Stimulated activated CD8-positive, alpha-beta memory T cell treated with anti-CD3 and anti-CD28 coated beads, Interleukin-7, amount 100 ng/mL, for 1 hour (primary cell): Measurements from ENCODE around the gene HPSE.
"Not testable (repeated sequence)": the region's sequence is repeated elsewhere in the genome, so short reads cannot be mapped to it uniquely, and the experiment has no call there.

Experiments
- DNase-seq, 2 donors: peaks; one replicate each; pipeline ENCODE4 v3.0.0-alpha.2; 2020; ENCODE audit warnings: low read depth in 2 of 2

The HPSE gene

DNA sequence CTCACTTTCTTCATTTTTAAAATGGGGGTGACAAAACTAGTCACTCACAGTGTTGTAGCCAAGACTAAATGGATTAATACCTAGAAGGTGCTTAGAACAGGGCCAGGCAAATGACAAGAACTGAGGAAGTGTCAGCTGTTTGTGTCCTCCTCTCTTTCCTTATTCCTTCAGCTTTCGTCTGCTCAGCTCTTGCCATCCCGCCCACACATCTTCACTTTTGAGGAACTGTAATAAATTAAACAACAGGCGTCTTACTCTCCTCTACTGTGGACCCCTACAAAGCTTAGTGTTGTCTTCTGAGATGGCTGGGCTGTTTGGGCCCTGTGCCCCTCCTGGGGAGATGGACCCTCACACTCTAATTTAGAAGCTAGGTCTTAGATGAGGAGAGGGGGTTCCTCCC, 2.7 kb downstream of the HPSE start:
- no peak for DNase-seq

DNA sequence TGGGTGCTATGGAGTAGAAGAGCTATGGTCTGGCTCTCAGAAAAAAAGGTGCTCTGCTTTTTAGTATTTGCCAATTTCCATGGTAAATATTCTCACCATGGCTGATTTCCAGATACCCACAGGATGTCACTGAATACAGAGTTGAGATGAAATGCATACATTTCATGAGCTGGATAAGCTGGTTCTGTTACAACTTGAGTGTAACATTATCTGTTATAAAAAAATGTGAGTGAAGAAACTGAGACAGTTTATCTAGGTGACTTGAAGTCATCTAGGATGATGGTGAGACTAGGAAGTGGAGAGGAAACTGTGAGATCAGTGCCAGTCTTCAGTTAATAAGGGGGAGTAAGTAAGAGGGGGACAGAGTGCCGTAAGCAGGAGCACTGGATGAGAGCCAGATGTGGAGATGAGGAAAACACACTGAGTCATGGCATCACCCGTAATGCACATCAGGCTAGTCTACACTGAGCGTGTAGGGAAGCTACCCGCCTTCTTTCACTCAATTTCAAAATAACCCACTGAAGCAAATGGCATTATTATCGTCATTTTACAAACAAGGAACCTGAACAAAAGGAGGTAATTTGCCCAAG, 5.0 kb downstream of the HPSE start:
- no peak for DNase-seq

DNA sequence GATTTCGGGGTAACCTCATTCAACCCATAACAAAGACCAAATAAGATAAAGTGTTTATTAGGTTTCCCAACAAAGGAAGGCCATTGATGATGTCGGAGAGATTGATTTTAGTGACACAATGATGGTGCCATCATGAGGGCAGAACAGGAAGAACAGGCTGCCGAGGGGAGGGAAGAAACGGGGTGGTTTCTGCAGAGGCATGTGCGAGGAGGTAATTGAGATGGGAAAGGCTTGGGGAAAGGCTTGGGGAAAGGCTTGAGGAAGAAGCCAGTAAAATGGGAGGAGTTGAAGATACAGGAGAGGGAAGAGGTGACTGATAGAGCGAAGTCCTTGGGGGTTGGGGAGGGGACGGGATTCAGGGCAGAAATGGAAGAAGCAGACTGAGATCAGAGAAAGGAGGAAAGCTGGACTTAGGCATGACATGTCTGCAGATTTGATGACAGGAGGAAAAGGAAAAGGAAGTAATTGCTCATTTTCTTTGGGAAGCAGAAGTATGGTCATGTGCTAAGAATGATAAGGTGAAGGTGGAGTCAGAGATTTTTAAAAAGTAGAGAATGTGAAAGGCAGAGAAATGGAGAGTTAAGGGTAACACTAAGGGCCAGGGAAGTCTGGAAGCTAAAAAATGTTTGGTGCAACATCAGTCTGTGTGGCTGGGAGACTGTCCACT, 6.0 kb downstream of the HPSE start:
- DNase-seq = no peak

DNA sequence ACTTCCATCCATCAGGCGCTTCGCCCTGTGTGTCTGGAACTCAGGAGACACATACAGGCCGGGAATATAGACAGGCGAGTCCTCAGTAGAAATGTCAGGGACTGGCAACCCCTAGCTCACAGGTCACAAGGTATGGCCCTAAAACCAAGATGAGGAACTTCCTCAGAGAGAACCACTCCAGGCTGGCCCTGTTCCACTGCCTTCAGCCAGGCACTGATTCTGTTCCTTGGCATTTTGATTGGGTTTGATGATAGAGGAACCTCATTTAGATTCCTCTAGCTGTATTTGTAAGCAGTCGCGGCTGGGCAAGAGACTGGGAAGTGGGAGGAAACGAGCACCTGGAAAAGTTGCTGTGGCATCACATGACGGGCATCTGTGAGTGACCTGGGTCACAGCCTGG, 8.1 kb downstream of the HPSE start:
- DNase-seq = no peak

GRCh38 chr4:83325306-83325705, 9.3 kb downstream of the HPSE start:
- DNase-seq = not testable (repeated sequence)

DNA sequence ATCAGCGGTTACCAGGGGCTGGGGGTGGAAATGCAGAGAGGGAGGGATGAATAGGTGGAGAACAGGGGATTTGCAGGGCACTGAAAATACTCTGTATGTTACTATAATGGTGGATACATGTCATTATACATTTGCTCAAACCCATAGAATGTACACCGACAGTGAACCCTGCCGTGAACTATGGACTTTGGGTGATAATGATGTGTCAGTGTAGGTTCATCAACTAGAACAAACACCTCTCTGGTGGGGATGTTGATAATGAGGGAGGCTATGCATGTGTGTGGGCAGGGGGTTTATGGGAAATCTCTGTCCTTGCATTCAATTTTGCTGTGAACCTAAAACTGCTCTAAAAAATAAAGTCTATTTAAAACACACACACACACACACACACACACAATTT, 11.5 kb downstream of the HPSE start:
- no peak for DNase-seq

- no peak for DNase-seq
These were observed 14.1 kb downstream of the HPSE start for GRCh38 chr4:83320548-83320947.

GRCh38 chr4:83318666-83319065, 16.0 kb downstream of the HPSE start:
- DNase-seq = no peak

DNA sequence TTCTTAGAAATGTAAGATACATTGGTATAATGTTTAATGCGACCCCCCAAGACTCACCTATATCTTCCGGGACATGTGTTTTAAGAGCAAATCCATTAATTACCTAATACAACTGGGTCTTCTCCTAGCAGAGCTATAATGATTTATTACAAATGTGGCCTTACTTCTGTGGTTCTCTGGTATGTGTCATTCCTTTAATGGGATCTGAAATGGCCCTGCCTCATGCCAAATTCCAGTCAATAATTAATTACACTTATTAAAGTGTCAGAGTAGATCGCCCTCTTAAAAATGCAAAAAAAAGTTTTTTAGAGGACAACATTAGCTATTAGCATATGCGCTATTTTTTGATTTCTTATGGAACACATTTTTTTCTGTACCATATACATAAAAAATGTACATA, 17.0 kb downstream of the HPSE start:
- no peak for DNase-seq

DNA sequence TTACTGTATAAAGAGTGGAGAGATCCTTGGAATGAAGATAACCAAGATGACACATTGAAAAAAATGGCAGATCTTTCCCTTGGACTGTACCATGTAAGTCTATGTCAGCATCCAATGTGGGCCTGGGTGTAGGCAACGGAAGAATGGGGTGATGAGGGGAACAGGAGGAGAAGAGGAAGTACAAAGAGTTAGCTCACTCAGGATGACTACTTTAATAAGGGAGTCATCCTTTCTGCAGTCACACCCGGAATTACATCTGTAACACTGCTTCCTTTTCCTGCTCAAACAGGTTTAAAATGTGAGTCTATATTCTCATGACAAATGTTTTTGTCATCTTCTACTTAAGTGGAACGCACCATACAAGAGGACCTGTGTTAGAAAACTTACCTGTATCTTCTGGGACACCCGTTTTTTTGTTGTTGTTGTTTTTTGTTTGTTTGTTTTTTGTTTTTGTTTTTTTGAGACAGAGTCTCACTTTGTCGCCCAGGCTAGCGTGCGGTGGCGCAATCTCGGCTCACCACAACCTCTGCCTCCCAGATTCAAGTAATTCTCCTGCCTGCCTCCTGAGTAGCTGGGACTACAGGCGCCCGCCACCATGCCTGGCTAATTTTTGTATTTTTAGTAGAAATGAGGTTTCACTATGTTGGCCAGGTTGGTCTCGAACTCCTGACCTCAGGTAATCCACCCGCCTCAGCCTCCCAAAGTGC, 18.0 kb downstream of the HPSE start:
- no peak for DNase-seq

DNA sequence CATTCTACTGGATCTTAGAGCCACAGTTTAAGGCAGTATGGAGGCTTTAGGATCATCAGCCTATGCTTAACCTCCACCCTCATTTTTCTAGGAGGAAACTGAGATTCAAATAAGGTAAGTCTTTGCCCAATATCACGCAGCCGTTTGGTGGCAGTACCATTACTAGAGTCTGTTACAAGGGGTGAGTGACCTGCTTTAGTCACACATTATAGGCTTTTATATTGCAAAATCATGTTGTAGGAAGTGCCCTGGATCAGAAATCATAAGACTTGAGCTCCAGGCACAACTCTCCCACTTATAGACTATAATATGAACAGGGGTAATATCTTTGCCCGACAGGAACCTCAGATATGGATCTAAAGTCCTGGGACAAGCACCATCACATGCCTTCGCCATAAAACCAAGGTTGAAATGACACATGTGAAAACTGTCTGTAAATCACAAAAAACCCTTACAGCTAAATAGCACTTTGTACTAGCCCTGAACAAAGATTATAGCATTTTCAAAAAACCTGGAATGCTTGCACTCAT, 19.2 kb downstream of the HPSE start:
- no peak for DNase-seq

DNA sequence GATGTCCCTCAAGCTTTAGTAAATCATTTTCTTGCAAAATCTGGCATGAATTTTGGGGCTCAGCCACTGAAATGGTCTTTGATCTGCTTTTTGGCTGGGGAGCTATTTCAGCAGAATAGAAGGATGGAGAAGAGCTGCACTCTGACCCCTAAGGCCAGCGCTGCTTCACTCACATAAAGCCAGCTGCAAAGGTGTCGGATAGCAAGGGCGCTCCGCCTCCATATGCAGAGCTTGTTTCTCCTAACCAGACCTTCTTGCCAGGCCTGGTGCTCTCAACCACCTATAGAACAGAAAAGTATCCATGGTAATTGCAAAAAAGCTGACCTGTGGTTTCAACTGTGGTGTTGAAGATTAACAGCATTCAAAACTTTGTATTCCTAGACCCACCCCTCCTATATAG, 26.0 kb downstream of the HPSE start:
- DNase-seq = no peak

DNA sequence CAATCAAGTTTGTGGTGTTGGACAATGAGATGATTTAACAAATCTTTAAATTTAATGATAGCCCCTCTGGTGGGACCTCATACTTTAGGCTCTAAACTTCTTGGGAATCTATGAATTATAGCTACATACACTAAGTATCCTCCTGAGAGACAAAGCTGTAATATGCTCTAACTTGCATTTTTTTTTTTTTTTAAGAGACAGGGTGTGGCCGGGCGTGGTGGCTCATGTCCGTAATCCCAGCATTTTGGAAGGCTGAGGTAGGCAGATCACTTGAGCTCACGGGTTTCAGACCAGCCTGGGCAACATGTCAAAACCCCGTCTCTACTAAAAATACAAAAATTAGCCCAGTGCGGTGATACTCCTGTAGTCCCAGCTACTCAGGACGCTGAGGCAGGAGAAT, 26.7 kb downstream of the HPSE start:
- DNase-seq = no peak

GRCh38 chr4:83305187-83305586, 29.5 kb downstream of the HPSE start:
- DNase-seq = no peak

DNA sequence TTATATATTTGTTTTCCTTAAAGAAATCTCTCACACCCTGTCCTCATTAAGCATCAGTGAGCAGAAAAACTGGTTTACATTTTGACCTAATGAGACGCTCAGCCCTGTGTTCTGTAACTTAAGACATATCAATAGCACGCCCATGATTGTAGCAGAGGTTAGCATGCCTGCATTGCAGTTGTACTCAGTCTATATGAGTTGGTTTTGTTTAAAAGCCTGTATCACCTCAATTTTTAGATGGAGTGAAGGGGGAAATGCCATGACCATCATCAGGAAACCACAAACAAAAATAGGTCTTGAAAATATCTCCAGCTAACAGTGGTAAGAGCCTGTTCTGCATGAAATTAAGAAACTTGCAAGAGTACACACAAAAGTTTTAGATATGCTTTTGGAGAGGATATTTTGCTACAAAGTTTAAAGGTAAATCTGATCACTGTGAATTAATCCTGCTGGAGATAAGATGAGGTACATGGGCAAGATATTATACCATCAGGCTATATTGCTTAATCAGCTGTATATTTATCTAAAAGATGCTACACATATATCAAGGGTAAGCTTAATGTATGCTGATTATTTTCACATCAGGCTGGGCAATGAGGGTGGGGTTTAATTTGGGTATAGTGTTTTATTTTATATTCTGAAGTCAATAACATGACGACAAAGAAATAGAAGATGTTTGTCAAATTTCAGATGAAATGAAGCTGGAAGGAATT, 36.9 kb downstream of the HPSE start:
- DNase-seq = no peak

DNA sequence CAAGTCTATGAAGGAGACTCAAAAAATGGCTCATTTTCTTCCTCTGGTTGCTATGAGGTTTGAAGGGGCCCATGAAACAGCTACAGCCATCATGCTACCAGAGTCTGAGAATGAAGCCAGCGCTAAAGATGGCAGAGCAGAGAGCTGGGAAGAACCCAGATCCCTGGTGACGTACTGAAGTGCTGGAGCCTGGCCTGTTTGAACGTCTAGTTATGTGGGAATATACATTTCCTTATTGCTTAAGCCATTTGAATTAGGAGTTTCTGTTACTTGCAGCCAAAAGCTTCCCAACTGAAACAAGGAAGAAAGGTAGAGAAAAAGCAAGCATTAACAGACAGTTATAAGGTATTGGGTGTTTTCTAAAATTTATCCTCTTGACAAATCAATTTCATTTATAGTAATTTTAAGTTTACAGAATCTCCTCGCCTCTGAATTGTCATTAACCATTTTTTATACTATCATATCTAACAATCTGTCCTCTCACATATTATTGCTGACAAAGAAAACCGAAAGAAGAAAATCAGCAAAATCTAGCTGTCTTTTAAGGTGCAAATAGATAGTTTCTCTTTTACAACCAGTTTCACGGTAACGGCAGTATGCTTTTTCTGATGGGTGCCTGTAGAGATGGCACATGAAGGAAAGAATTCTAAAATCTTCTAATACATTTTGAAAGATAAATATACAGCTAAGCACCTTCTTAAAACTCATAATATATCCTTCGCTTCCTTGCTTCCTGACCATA, 41.2 kb downstream of the HPSE start:
- DNase-seq = no peak

DNA sequence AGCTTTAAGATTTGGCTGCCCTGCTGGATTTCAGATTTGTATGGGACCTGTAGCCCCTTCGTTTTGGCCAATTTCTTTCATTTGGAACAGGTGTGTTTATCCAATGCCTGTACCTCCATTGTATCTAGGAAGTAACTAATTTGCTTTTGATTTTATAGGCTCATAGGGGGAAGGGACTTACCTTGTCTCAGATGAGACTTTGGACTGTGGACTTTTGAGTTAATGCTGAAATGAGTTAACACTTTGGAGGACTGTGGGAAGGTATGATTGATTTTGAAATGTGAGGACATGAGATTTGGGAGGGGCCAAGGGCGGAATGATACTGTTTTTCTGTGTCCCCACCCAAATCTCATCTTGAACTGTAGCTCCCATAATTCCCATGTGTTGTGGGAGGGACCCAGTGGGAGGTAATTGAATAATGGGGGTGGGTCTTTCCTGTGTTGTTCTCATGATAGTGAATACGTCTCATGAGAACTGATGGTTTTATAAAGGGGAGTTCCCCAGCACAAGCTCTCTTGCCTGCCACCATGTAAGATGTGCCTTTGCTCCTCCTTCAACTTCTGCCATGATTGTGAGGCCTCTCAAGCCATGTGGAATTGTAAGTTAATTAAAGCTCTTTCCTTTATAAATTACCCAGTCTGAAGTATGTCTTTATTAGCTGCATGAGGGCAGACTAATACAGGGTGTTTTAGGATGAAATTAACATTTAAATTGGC, 44.4 kb downstream of the HPSE start:
- DNase-seq = not testable (repeated sequence)

GRCh38 chr4:83288381-83288780, 46.3 kb downstream of the HPSE start:
- not testable (repeated sequence) for DNase-seq

- DNase-seq = no peak
These were observed 49.6 kb downstream of the HPSE start for GRCh38 chr4:83285055-83285407.

DNA sequence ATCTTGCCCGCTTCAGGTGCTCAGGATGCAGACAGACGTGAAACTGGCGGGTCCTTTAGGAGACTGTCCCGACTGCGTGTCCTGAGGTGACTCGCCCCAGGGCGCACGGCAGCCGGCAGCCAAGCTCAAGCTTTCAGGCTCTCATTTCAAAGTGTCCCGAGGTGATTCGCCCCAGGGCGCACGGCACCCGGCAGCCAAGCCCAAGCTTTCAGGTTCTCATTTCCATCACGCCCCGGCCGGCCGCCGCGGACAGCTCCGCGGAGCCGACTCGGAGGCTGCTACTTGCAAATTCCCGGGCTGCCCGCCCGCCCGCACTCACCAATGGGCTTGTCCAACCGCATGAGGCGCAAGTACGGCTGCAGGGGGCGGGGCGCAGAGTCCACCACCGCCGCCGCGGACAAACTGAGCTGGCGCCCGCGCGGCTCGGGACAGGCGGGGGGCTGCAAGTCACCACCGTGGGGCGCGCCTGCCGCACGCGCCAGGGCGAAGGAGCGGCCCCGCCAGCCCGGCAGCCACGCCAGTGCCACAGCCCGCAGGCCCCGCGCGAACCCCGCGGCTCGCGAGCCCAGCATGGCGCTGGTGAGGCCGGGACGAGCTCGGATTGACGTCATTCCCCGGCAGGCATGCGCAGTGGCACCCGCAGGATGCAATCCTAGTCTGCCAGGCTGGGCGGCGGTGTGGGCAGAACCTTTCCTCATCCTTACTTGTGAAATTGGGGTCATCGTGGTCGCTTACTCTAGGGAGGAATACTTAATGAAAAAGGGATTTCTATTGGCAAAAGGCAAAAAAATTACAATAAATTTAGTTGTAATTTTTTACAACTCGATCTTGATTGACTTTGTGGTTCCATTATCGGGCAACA, 50.2 kb downstream of the HPSE start, which contains the start of gene COQ2:
Gene COQ2, minus strand, starts transcription at position 606 of the 862 bp plus-strand sequence. Its CDS starts 34 bp downstream, at position 572.
- DNase-seq = peak; percentile 86 to 91
